ENCODE data around the gene UBE3B. TPM values are rescaled to one million over a fixed set of nuclear protein-coding genes. Genes with fewer than 3 reads are reported as not detected.

The UBE3B gene
- total RNA-seq, 1 experiment from 2014 or later, result 48.0 TPM

- H3K36me3 ChIP-seq (ENCODE audit: low read depth), result no peaks in the 10 kb centered on the region
- POLR2A ChIA-PET (ENCODE audit: unreplicated experiment), result no interaction called here
- no TSS peak for BruUV-seq (replicated peaks)
- H3K9me3 ChIP-seq (ENCODE audit: insufficient read depth, low read depth), result no peaks in the 10 kb centered on the region
- H2AFZ ChIP-seq, result no peak overlapping the region
- H3K4me3 ChIP-seq, result no peak overlapping the region
- H3F3A ChIP-seq (ENCODE audit: insufficient read depth, low read depth), result no peaks in the 10 kb centered on the region
- no peaks in the 10 kb centered on the region for H3K9me2 ChIP-seq (ENCODE audit: insufficient read depth)
- TF ChIP-seq CTCF (conservative IDR thresholded peaks at IDR 0.05), result no peak
- TF ChIP-seq EZH2 (IDR thresholded peaks at IDR 0.05; ENCODE audit: low read depth), result no peak
- peaks cover 8% of the 10 kb centered on the region for H3K4me1 ChIP-seq (replicated peaks; ENCODE audit: insufficient read depth)
- H3K79me2 ChIP-seq (ENCODE audit: low read depth), result no peaks in the 10 kb centered on the region
- H3K27me3 ChIP-seq (ENCODE audit: insufficient read depth, low read depth), result peaks cover 5% of the 10 kb centered on the region; the same call in 1 of the 2 replicates
- H3K27ac ChIP-seq, result no peak overlapping the region
- no peak for DNase-seq
- CTCF ChIA-PET, result no interaction called here
- intact Hi-C loops (cut with micrococcal nuclease; ENCODE audit: unreplicated experiment), result no loop called here
- no peaks in the 10 kb centered on the region for H4K20me1 ChIP-seq (ENCODE audit: insufficient read depth)
- H3K4me2 ChIP-seq, result no peak overlapping the region
These were observed 47.2 kb upstream of the UBE3B start for GRCh38 chr12:109430244-109430643.

GRCh38 chr12:109432431-109432830 lies 45.0 kb upstream of the UBE3B start:
- ChIA-PET POLR2A (ENCODE audit: unreplicated experiment) (interaction anchor here (0.6 kb wide), 1 partner anchor 617 kb away, joined by 10 read pairs; no protein-coding TSS in a partner anchor), CTCF (interaction anchor here (0.6 to 1.7 kb wide), 4 partner anchors 31 to 343 kb away, joined by 3 to 10 read pairs (median 4); partner anchors contain the start of genes KCTD10 and UBE3B)
- no peaks in the 10 kb centered on the region for H3K9me3 ChIP-seq (ENCODE audit: insufficient read depth, low read depth)
- H3K4me2 ChIP-seq, result peak overlapping the region; percentile 49
- peak overlapping the region; percentile 41; the same call in 1 of the 2 replicates for H2AFZ ChIP-seq
- H3K4me3 ChIP-seq, result no peak overlapping the region
- no peak overlapping the region for H3K27ac ChIP-seq
- intact Hi-C loops (cut with micrococcal nuclease; ENCODE audit: unreplicated experiment), result loop anchor here (1.0 to 2.0 kb wide), 3 partner anchors 30 to 86 kb away; partner anchors contain the start of genes KCTD10 and UBE3B
- no peaks in the 10 kb centered on the region for H3K27me3 ChIP-seq (ENCODE audit: insufficient read depth, low read depth)
- no peaks in the 10 kb centered on the region for H3K79me2 ChIP-seq (ENCODE audit: low read depth)
- peak in 1 of 2 experiments; percentile 40 for DNase-seq
- BruUV-seq (replicated peaks), result no TSS peak
- H3K9me2 ChIP-seq (ENCODE audit: insufficient read depth), result no peaks in the 10 kb centered on the region
- H4K20me1 ChIP-seq (ENCODE audit: insufficient read depth), result no peaks in the 10 kb centered on the region
- TF ChIP-seq EZH2 (IDR thresholded peaks at IDR 0.05; ENCODE audit: low read depth), result no peak
- no peak for TF ChIP-seq CTCF (conservative IDR thresholded peaks at IDR 0.05)
- no peaks in the 10 kb centered on the region for H3K36me3 ChIP-seq (ENCODE audit: low read depth)
- H3K4me1 ChIP-seq (replicated peaks; ENCODE audit: insufficient read depth), result peaks cover 19% of the 10 kb centered on the region
- no peaks in the 10 kb centered on the region for H3F3A ChIP-seq (ENCODE audit: insufficient read depth, low read depth)

- Histone ChIP-seq H3K9me2 (ENCODE audit: insufficient read depth) (no peaks in the 10 kb centered on the region), H3K4me1 (replicated peaks; ENCODE audit: insufficient read depth) (peaks cover 19% of the 10 kb centered on the region), H3K27ac (no peak overlapping the region), H3K4me3 (no peak overlapping the region), H3K36me3 (ENCODE audit: low read depth) (no peaks in the 10 kb centered on the region), H3K27me3 (ENCODE audit: insufficient read depth, low read depth) (no peaks in the 10 kb centered on the region), H3F3A (ENCODE audit: insufficient read depth, low read depth) (no peaks in the 10 kb centered on the region), H3K9me3 (ENCODE audit: insufficient read depth, low read depth) (no peaks in the 10 kb centered on the region), H2AFZ (peak overlapping the region; percentile 41; the same call in 1 of the 2 replicates), H3K4me2 (peak overlapping the region; percentile 49), H4K20me1 (ENCODE audit: insufficient read depth) (no peaks in the 10 kb centered on the region), H3K79me2 (ENCODE audit: low read depth) (no peaks in the 10 kb centered on the region)
- TF ChIP-seq CTCF (conservative IDR thresholded peaks at IDR 0.05), result peak; percentile 90
- no peak for TF ChIP-seq EZH2 (IDR thresholded peaks at IDR 0.05; ENCODE audit: low read depth)
- DNase-seq, result peak; percentile 67 to 86
- ChIA-PET POLR2A (ENCODE audit: unreplicated experiment) (no interaction called here), CTCF (interaction anchor here (0.6 to 1.7 kb wide), 5 partner anchors 28 to 342 kb away, joined by 3 to 10 read pairs (median 4); partner anchors contain the start of genes KCTD10 and UBE3B)
- intact Hi-C loops (cut with micrococcal nuclease; ENCODE audit: unreplicated experiment), result loop anchor here (1.0 to 2.0 kb wide), 3 partner anchors 30 to 86 kb away; partner anchors contain the start of genes KCTD10 and UBE3B
- no TSS peak for BruUV-seq (replicated peaks)
These were observed 44.6 kb upstream of the UBE3B start for GRCh38 chr12:109432842-109433304.

Data from PC-9 (cell line).